Measurements from ENCODE around the gene ESR1.
"Not testable (repeated sequence)": the region's sequence is repeated elsewhere in the genome, so short reads cannot be mapped to it uniquely, and the experiment has no call there.

- not testable (repeated sequence) for TF ChIP-seq EP300, POLR2A (IDR thresholded peaks at IDR 0.05)
- TF ChIP-seq, protein P1, sequence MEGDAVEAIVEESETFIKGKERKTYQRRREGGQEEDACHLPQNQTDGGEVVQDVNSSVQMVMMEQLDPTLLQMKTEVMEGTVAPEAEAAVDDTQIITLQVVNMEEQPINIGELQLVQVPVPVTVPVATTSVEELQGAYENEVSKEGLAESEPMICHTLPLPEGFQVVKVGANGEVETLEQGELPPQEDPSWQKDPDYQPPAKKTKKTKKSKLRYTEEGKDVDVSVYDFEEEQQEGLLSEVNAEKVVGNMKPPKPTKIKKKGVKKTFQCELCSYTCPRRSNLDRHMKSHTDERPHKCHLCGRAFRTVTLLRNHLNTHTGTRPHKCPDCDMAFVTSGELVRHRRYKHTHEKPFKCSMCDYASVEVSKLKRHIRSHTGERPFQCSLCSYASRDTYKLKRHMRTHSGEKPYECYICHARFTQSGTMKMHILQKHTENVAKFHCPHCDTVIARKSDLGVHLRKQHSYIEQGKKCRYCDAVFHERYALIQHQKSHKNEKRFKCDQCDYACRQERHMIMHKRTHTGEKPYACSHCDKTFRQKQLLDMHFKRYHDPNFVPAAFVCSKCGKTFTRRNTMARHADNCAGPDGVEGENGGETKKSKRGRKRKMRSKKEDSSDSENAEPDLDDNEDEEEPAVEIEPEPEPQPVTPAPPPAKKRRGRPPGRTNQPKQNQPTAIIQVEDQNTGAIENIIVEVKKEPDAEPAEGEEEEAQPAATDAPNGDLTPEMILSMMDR (IDR thresholded peaks at IDR 0.05) = not testable (repeated sequence)
Measured at GRCh38 chr6:151867361-151867869, 59.9 kb downstream of the ESR1 start.
